Colonic mucosa (tissue), 4 donors: ENCODE results near the gene ABCG1. TPM values are rescaled to one million over a fixed set of nuclear protein-coding genes. Genes with fewer than 3 reads are reported as not detected.

Source experiments
- DNase-seq: peaks from one replicate; pipeline ENCODE4 v3.0.0-alpha.2; 2020
- H3K27ac ChIP-seq: fragments of 200-600 bp; one replicate; pipeline ENCODE4 v1.8.0; 2021
- H3K27me3 ChIP-seq: fragments of 200-600 bp; one replicate; pipeline ENCODE4 v1.8.0; 2021
- H3K36me3 ChIP-seq: fragments of 200-600 bp; one replicate; pipeline ENCODE4 v1.8.0; 2021
- H3K4me1 ChIP-seq: fragments of 200-600 bp; one replicate; pipeline ENCODE4 v1.8.0; 2021; ENCODE audit warnings: mild to moderate bottlenecking
- H3K4me3 ChIP-seq: fragments of 200-600 bp; one replicate; pipeline ENCODE4 v1.8.0; 2021
- H3K9ac ChIP-seq, 2 donors: one replicate each; pipeline ENCODE4 v1.7.0; 2013; ENCODE audit warnings: control low read depth in 2 of 2, low read depth in 2 of 2, low read length in 2 of 2
- H3K9me3 ChIP-seq: fragments of 200-600 bp; one replicate; pipeline ENCODE4 v1.8.0; 2021
- intact Hi-C: fragments of 100-400 bp; cut with DNase I; formaldehyde crosslinking; loops from one replicate; pipeline ENCODE4 v1.14.1; 2022
- total RNA-seq, 2 donors: library from RNA; stranded (reverse); fragmentation: NEBNext Ultra II Directional in 1 of 2; extraction: Animal tissue kit (Norgen Biotek cat#: 25700) in 1 of 2; gene quantifications; one replicate each; pipeline ENCODE4 v1.2.1, GENCODE V29; 2021
- TF ChIP-seq, protein P1 (sequence below): fragments of 200-600 bp; IDR thresholded peaks from one replicate; pipeline ENCODE4 v1.8.0; 2022; ENCODE audit warnings: antibody characterized with exemption, mild to moderate bottlenecking
- donor health status: healthy.
- donor health status: DM: no; HTN: no; CAD: no.
- donor health status: DM: no; HTN: no; CAD: no.

The ABCG1 gene
- total RNA-seq, 2 donors from 2014 or later: 13.8 to 60.0 TPM

DNA sequence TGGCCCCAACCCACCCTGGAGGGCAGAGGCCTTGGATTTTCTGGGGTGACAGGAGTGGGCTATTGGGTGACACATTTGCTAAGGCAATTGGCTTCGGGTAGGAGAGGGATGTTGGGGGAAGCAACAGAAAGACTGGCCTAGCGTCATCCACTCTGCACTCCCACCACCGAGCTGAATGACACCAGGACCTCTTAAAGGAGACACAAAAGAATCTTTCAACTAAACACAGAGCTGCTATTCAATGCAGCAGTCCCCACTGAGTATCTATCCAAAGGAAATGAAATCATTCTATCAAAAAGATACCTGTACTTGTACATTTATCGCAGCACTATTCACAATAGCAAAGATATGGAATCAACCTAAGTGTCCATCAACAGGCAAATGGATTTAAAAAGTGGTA is 125.7 kb downstream of the ABCG1 start:
- intact Hi-C loops: no loop called here

DNA sequence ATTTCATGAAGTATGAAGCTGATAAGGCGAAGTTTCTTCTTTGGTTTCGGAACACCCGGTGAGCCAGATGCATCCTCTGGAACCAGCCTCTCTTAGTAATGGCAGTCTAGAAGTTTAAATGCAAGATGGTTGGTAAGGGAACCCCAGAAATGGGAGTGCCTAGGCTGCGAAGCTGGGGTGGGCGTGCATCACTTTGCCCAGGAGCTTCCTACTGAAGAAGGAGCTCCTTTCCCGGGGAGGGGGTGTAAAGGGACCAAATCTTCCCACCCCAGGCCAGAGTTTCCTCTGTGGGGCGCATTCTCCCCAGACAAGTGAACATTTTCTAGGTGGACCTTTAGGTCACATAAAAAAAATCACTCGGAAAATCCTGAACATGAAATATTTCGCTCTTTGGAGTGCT is 127.5 kb downstream of the ABCG1 start:
- TF ChIP-seq, protein P1, sequence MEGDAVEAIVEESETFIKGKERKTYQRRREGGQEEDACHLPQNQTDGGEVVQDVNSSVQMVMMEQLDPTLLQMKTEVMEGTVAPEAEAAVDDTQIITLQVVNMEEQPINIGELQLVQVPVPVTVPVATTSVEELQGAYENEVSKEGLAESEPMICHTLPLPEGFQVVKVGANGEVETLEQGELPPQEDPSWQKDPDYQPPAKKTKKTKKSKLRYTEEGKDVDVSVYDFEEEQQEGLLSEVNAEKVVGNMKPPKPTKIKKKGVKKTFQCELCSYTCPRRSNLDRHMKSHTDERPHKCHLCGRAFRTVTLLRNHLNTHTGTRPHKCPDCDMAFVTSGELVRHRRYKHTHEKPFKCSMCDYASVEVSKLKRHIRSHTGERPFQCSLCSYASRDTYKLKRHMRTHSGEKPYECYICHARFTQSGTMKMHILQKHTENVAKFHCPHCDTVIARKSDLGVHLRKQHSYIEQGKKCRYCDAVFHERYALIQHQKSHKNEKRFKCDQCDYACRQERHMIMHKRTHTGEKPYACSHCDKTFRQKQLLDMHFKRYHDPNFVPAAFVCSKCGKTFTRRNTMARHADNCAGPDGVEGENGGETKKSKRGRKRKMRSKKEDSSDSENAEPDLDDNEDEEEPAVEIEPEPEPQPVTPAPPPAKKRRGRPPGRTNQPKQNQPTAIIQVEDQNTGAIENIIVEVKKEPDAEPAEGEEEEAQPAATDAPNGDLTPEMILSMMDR: no peak
- intact Hi-C loops: no loop called here
- no peak overlapping the region for H3K27ac ChIP-seq
- H3K4me1 ChIP-seq: no peaks in the 10 kb centered on the region
- no peaks in the 10 kb centered on the region for H3K27me3 ChIP-seq
- peak; percentile 10 for DNase-seq
- H3K9me3 ChIP-seq: no peaks in the 10 kb centered on the region
- H3K4me3 ChIP-seq: no peak overlapping the region
- no peak overlapping the region for H3K9ac ChIP-seq
- H3K36me3 ChIP-seq: no peaks in the 10 kb centered on the region

More for the DNA sequence above, 125.7 kb downstream of the ABCG1 start:
- H3K4me3 ChIP-seq: no peak overlapping the region
- DNase-seq: no peak
- no peaks in the 10 kb centered on the region for H3K9me3 ChIP-seq
- no peak overlapping the region for H3K9ac ChIP-seq
- no peaks in the 10 kb centered on the region for H3K27me3 ChIP-seq
- no peak overlapping the region for H3K27ac ChIP-seq
- no peaks in the 10 kb centered on the region for H3K36me3 ChIP-seq
- TF ChIP-seq, protein P1: no peak
- H3K4me1 ChIP-seq: no peaks in the 10 kb centered on the region

Other genes starting within 250 kb of the ABCG1 start
- 10 to 100 TPM; 10.2 to 15.1 TPM for gene ZBTB21, start 208.8 kb upstream of the ABCG1 start, total RNA-seq
- under 1 TPM; 0.35 to 0.37 TPM for gene UMODL1, start 147.8 kb upstream of the ABCG1 start, total RNA-seq
- gene TFF3, start 96.3 kb downstream of the ABCG1 start, total RNA-seq: 1,000 to 10,000 TPM; 2,373 to 4,154 TPM
- gene TFF2, start 131.9 kb downstream of the ABCG1 start, total RNA-seq: 1 to 10 TPM; 2.3 to 2.5 TPM
- 100 to 1,000 TPM; 233 to 916 TPM for gene TFF1, start 147.4 kb downstream of the ABCG1 start, total RNA-seq
- gene TMPRSS3, start 176.9 kb downstream of the ABCG1 start, total RNA-seq: 1 to 10 TPM in 1 of 2 donors, under 1 TPM in 1; 0.82 to 1.2 TPM
- gene UBASH3A, start 184.8 kb downstream of the ABCG1 start, total RNA-seq: 1 to 10 TPM in 1 of 2 donors, under 1 TPM in 1; 0.93 to 1.5 TPM